Liver (tissue), 9 donors: ENCODE results near the gene TMEM213. TPM values are rescaled to one million over a fixed set of nuclear protein-coding genes. Genes with fewer than 3 reads are reported as not detected.
"Not testable (repeated sequence)": the region's sequence is repeated elsewhere in the genome, so short reads cannot be mapped to it uniquely, and the experiment has no call there.

ENCODE experiments used
- DNase-seq: peaks from one replicate; pipeline ENCODE4 v3.0.0-alpha.2; 2017; ENCODE audit warnings: low spot score
- H3K27ac ChIP-seq, 2 donors: one replicate each; pipeline ENCODE4 v1.7.0; 2013; ENCODE audit warnings: inconsistent platforms in 2 of 2, low read length in 2 of 2, control low read depth in 1 of 2, low read depth in 1 of 2, mild to moderate bottlenecking in 1 of 2
- H3K27me3 ChIP-seq, 4 donors: one replicate each; pipeline versions ENCODE4 v1.6.1 to v1.7.0; 2013; ENCODE audit warnings: low read length in 3 of 4, inconsistent platforms in 1 of 4, mild to moderate bottlenecking in 1 of 4, moderate library complexity in 1 of 4; ENCODE audit not compliant: control insufficient read depth in 4 of 4, insufficient read depth in 4 of 4
- H3K36me3 ChIP-seq, 4 donors: one replicate each; pipeline versions ENCODE4 v1.6.1 to v1.7.0; 2013; ENCODE audit warnings: low read length in 3 of 4, mild to moderate bottlenecking in 3 of 4, low read depth in 1 of 4, moderate library complexity in 1 of 4; ENCODE audit not compliant: control insufficient read depth in 4 of 4, insufficient read depth in 3 of 4
- H3K4me1 ChIP-seq, 4 donors: one replicate each; pipeline versions ENCODE4 v1.6.1 to v1.7.0; 2013; ENCODE audit warnings: low read length in 3 of 4, mild to moderate bottlenecking in 3 of 4, moderate library complexity in 1 of 4; ENCODE audit not compliant: control insufficient read depth in 4 of 4, insufficient read depth in 4 of 4
- H3K4me3 ChIP-seq, 3 donors: one replicate each; pipeline versions ENCODE4 v1.6.1 to v1.7.0; 2013; ENCODE audit warnings: low read length in 3 of 3, control low read depth in 1 of 3, low read depth in 1 of 3, mild to moderate bottlenecking in 1 of 3
- H3K9ac ChIP-seq, 2 donors: one replicate each; pipeline ENCODE4 v1.7.0; 2013; ENCODE audit warnings: low read length in 2 of 2, mild to moderate bottlenecking in 2 of 2, moderate library complexity in 2 of 2, control low read depth in 1 of 2, low read depth in 1 of 2
- H3K9me3 ChIP-seq, 4 donors: one replicate each; pipeline versions ENCODE4 v1.6.1 to v1.7.0; 2013; ENCODE audit warnings: low read length in 3 of 4; ENCODE audit not compliant: control insufficient read depth in 4 of 4
- EGR1 ChIP-seq, 2 donors: IDR thresholded peaks; 2 replicates each; pipeline ENCODE4 v1.6.1; 2016 to 2018; ENCODE audit warnings: antibody characterized with exemption in 2 of 2, low read depth in 2 of 2
- GABPA ChIP-seq, 2 donors: IDR thresholded peaks in 1 of 2; conservative IDR thresholded peaks in 1 of 2; 2 replicates each; pipeline ENCODE4 v1.6.1; 2016; ENCODE audit warnings: antibody characterized with exemption in 2 of 2, mild to moderate bottlenecking in 1 of 2, moderate library complexity in 1 of 2
- HNF4A ChIP-seq, 2 donors: conservative IDR thresholded peaks; 2 replicates each; pipeline ENCODE4 v1.6.1; 2016; ENCODE audit warnings: antibody characterized with exemption in 2 of 2, mild to moderate bottlenecking in 2 of 2
- JUND ChIP-seq, 2 donors: IDR thresholded peaks; 2 replicates each; pipeline ENCODE4 v1.6.1; 2016; ENCODE audit warnings: antibody characterized with exemption in 2 of 2
- NR2F2 ChIP-seq: IDR thresholded peaks from 2 replicates; pipeline ENCODE4 v1.6.1; 2016; ENCODE audit warnings: antibody characterized with exemption
- RAD21 ChIP-seq, 2 donors: IDR thresholded peaks; 2 replicates each; pipeline ENCODE4 v1.6.1; 2016; ENCODE audit warnings: antibody characterized with exemption in 2 of 2, mild to moderate bottlenecking in 2 of 2
- SP1 ChIP-seq: IDR thresholded peaks from 2 replicates; pipeline ENCODE4 v1.6.1; 2018; ENCODE audit warnings: antibody characterized with exemption, mild to moderate bottlenecking
- TAF1 ChIP-seq: conservative IDR thresholded peaks from 2 replicates; pipeline ENCODE4 v1.6.1; 2016; ENCODE audit warnings: antibody characterized with exemption, mild to moderate bottlenecking
- YY1 ChIP-seq: IDR thresholded peaks from 2 replicates; pipeline ENCODE4 v1.6.1; 2016; ENCODE audit warnings: antibody characterized with exemption, mild to moderate bottlenecking
- ZBTB33 ChIP-seq: IDR thresholded peaks from 2 replicates; pipeline ENCODE4 v1.6.1; 2016; ENCODE audit warnings: antibody characterized with exemption
- WGBS: extraction: QIAGEN DNeasy Blood & Tissue Kit; methylation state at CpG from one replicate; pipeline ENCODE4 v1.1.7; 2013; 5-methylcytosine and 5-hydroxymethylcytosine counted together
- polyA plus RNA-seq, 2 donors: library from polyadenylated mRNA; stranded (reverse) in 1 of 2; unstranded in 1 of 2; fragments of 200-250 nt in 1 of 2; fragments of >200 nt in 1 of 2; fragmentation: Nextera tagmentation in 1 of 2; extraction: Ambion mirVana in 1 of 2; gene quantifications; one replicate each; pipeline versions ENCODE4 v1.2.1 to v1.2.3, GENCODE V29; 2013 to 2015
- total RNA-seq, 2 donors: library from RNA; depleted of rRNA; stranded (reverse); fragments of >200 nt; gene quantifications; one replicate each; pipeline ENCODE4 v1.2.3, GENCODE V29; 2014
- TF ChIP-seq, protein P1 (sequence below): IDR thresholded peaks from 2 replicates; pipeline ENCODE4 v1.6.1; 2016; ENCODE audit warnings: antibody characterized with exemption, mild to moderate bottlenecking
- TF ChIP-seq, protein P2 (sequence below): IDR thresholded peaks from 2 replicates; pipeline ENCODE4 v1.6.1; 2016; ENCODE audit warnings: antibody characterized with exemption
- TF ChIP-seq, protein P3 (sequence below): fragments of 150-350 bp; IDR thresholded peaks from 2 replicates; pipeline ENCODE4 v1.5.1; 2017; ENCODE audit warnings: improper control_type of control experiment, low read depth, low read length; ENCODE audit not compliant: missing input control
- donor health status: healthy.
- donor health status: healthy.
- donor health status: healthy.
- donor health status: healthy.
- donor health status: healthy.

Gene TMEM213
- total and polyA plus RNA-seq, 4 donors: not detected

- Histone ChIP-seq H3K4me3 (no peak overlapping the region), H3K36me3 (no peaks in the 10 kb centered on the region), H3K27me3 (no peaks in the 10 kb centered on the region), H3K4me1 (no peaks in the 10 kb centered on the region), H3K9ac (no peak overlapping the region), H3K27ac (no peak overlapping the region), H3K9me3 (no peaks in the 10 kb centered on the region)
- TF ChIP-seq ZBTB33: no peak
- TF ChIP-seq RAD21 (IDR thresholded peaks at IDR 0.05): no peak
- TF ChIP-seq, protein P1, sequence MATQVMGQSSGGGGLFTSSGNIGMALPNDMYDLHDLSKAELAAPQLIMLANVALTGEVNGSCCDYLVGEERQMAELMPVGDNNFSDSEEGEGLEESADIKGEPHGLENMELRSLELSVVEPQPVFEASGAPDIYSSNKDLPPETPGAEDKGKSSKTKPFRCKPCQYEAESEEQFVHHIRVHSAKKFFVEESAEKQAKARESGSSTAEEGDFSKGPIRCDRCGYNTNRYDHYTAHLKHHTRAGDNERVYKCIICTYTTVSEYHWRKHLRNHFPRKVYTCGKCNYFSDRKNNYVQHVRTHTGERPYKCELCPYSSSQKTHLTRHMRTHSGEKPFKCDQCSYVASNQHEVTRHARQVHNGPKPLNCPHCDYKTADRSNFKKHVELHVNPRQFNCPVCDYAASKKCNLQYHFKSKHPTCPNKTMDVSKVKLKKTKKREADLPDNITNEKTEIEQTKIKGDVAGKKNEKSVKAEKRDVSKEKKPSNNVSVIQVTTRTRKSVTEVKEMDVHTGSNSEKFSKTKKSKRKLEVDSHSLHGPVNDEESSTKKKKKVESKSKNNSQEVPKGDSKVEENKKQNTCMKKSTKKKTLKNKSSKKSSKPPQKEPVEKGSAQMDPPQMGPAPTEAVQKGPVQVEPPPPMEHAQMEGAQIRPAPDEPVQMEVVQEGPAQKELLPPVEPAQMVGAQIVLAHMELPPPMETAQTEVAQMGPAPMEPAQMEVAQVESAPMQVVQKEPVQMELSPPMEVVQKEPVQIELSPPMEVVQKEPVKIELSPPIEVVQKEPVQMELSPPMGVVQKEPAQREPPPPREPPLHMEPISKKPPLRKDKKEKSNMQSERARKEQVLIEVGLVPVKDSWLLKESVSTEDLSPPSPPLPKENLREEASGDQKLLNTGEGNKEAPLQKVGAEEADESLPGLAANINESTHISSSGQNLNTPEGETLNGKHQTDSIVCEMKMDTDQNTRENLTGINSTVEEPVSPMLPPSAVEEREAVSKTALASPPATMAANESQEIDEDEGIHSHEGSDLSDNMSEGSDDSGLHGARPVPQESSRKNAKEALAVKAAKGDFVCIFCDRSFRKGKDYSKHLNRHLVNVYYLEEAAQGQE: no peak
- TF ChIP-seq, protein P2, sequence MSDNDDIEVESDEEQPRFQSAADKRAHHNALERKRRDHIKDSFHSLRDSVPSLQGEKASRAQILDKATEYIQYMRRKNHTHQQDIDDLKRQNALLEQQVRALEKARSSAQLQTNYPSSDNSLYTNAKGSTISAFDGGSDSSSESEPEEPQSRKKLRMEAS: no peak
- TF ChIP-seq SP1: no peak
- TF ChIP-seq EGR1 (IDR thresholded peaks at IDR 0.05; ENCODE audit: low read depth in 2 of 2): no peak
- TF ChIP-seq YY1: no peak
- no peak for TF ChIP-seq NR2F2
- no peak for TF ChIP-seq JUND (IDR thresholded peaks at IDR 0.05)
- whole genome bisulfite sequencing: 94% methylated on average over 18 of the region's 18 CpGs
- no peak for DNase-seq
These were observed 4.9 kb downstream of the TMEM213 start for GRCh38 chr7:138802706-138803105.

GRCh38 chr7:138804618-138805017 is 6.8 kb downstream of the TMEM213 start:
- H3K36me3 ChIP-seq: no peaks in the 10 kb centered on the region
- WGBS: 76% methylated on average over 1 of the region's 1 CpG

GRCh38 chr7:138809346-138809745 is 11.6 kb downstream of the TMEM213 start:
- 91% methylated on average over 4 of the region's 4 CpGs for WGBS
- H3K27ac ChIP-seq: no peak overlapping the region
- DNase-seq: no peak
- H3K27me3 ChIP-seq: no peaks in the 10 kb centered on the region
- TF ChIP-seq SP1 (no peak), HNF4A (conservative IDR thresholded peaks at IDR 0.05) (no peak), YY1 (no peak), NR2F2 (no peak), TAF1 (no peak), JUND (IDR thresholded peaks at IDR 0.05) (no peak), GABPA (IDR thresholded peaks at IDR 0.05 in 1 of 2, conservative IDR thresholded peaks at IDR 0.05 in 1 of 2) (no peak), RAD21 (IDR thresholded peaks at IDR 0.05) (no peak)
- TF ChIP-seq, protein P3, sequence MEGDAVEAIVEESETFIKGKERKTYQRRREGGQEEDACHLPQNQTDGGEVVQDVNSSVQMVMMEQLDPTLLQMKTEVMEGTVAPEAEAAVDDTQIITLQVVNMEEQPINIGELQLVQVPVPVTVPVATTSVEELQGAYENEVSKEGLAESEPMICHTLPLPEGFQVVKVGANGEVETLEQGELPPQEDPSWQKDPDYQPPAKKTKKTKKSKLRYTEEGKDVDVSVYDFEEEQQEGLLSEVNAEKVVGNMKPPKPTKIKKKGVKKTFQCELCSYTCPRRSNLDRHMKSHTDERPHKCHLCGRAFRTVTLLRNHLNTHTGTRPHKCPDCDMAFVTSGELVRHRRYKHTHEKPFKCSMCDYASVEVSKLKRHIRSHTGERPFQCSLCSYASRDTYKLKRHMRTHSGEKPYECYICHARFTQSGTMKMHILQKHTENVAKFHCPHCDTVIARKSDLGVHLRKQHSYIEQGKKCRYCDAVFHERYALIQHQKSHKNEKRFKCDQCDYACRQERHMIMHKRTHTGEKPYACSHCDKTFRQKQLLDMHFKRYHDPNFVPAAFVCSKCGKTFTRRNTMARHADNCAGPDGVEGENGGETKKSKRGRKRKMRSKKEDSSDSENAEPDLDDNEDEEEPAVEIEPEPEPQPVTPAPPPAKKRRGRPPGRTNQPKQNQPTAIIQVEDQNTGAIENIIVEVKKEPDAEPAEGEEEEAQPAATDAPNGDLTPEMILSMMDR: no peak
- TF ChIP-seq, protein P2: no peak
- no peak overlapping the region for H3K4me3 ChIP-seq
- no peaks in the 10 kb centered on the region for H3K9me3 ChIP-seq
- no peak overlapping the region for H3K9ac ChIP-seq
- H3K4me1 ChIP-seq: no peaks in the 10 kb centered on the region
- no peaks in the 10 kb centered on the region for H3K36me3 ChIP-seq

More at GRCh38 chr7:138804618-138805017, 6.8 kb downstream of the TMEM213 start:
- TF ChIP-seq NR2F2: no peak
- TF ChIP-seq, protein P2: no peak
- no peaks in the 10 kb centered on the region for H3K9me3 ChIP-seq
- no peak overlapping the region for H3K9ac ChIP-seq
- DNase-seq: no peak
- H3K4me1 ChIP-seq: no peaks in the 10 kb centered on the region
- H3K27ac ChIP-seq: no peak overlapping the region
- H3K4me3 ChIP-seq: no peak overlapping the region
- H3K27me3 ChIP-seq: no peaks in the 10 kb centered on the region

GRCh38 chr7:138811327-138811726 is 13.5 kb downstream of the TMEM213 start:
- DNase-seq, H3K9me3 ChIP-seq, H3K27ac ChIP-seq, H3K4me1 ChIP-seq, H3K9ac ChIP-seq, H3K4me3 ChIP-seq, H3K36me3 ChIP-seq, H3K27me3 ChIP-seq: not testable (repeated sequence)
- WGBS: 97% methylated on average over 2 of the region's 2 CpGs
